HEK293T (cell line): Measurements from ENCODE around the gene CYP2B6.

Source experiments
- ARNT ChIP-seq: fragments of 450-650 bp; IDR thresholded peaks from 2 replicates; pipeline ENCODE4 v1.6.1; 2017; ENCODE audit warnings: mild to moderate bottlenecking
- BHLHE40 ChIP-seq: fragments of 450-650 bp; IDR thresholded peaks from 2 replicates; pipeline ENCODE4 v1.6.1; 2016; ENCODE audit warnings: mild to moderate bottlenecking, moderate library complexity, borderline replicate concordance
- FOXA1 ChIP-seq: fragments of 450-650 bp; IDR thresholded peaks from 2 replicates; pipeline ENCODE4 v1.6.1; 2016; ENCODE audit warnings: mild to moderate bottlenecking
- FOXK2 ChIP-seq: fragments of 450-650 bp; IDR thresholded peaks from 2 replicates; pipeline ENCODE4 v1.6.1; 2016; ENCODE audit warnings: mild to moderate bottlenecking
- FOXM1 ChIP-seq: fragments of 450-650 bp; IDR thresholded peaks from 2 replicates; pipeline ENCODE4 v1.6.1; 2017; ENCODE audit warnings: mild to moderate bottlenecking, borderline replicate concordance
- HDGF ChIP-seq: fragments of 450-650 bp; IDR thresholded peaks from 2 replicates; pipeline ENCODE4 v1.6.1; 2017; ENCODE audit warnings: antibody characterized with exemption, borderline replicate concordance
- L3MBTL2 ChIP-seq: fragments of 450-650 bp; conservative IDR thresholded peaks from 2 replicates; pipeline ENCODE4 v1.6.1; 2016; ENCODE audit warnings: mild to moderate bottlenecking
- NFRKB ChIP-seq: fragments of 450-650 bp; IDR thresholded peaks from 2 replicates; pipeline ENCODE4 v1.6.1; 2016; ENCODE audit warnings: mild to moderate bottlenecking, moderate library complexity
- PKNOX1 ChIP-seq: fragments of 450-650 bp; IDR thresholded peaks from 2 replicates; pipeline ENCODE4 v1.6.1; 2016
- SP1 ChIP-seq: fragments of 450-650 bp; IDR thresholded peaks from 2 replicates; pipeline ENCODE4 v1.6.1; 2017
- ZNF384 ChIP-seq: fragments of 450-650 bp; IDR thresholded peaks from 2 replicates; pipeline ENCODE4 v1.6.1; 2016

DNA sequence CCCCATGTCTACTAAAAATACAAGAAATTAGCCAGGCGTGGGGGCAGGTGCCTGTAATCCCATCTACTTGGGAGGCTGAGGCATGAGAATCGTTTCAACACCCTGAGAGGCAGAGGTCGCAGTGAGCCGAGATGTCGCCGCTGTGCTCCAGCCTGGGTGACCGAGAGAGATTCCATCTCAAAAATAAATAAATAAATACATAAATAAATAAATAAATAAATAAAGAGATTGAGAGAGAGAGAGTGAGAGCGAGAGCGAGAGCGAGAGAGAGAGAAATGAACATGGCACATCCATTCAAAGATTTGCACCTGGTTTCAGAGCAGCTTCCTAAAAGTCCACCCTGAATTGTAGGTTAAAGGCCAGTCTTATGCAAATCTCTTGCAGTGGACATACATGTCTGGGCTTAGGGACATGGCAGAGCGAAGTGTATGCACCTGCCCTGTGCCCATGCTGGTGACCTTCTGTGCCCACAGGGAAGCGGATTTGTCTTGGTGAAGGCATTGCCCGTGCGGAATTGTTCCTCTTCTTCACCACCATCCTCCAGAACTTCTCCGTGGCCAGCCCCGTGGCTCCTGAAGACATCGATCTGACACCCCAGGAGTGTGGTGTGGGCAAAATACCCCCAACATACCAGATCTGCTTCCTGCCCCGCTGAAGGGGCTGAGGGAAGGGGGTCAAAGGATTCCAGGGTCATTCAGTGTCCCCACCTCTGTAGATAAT lies 42.3 kb upstream of the CYP2B6 start:
- TF ChIP-seq ZNF384 (no peak), BHLHE40 (no peak), FOXM1 (no peak), FOXK2 (no peak), L3MBTL2 (no peak), SP1 (no peak), FOXA1 (no peak), ARNT (no peak), HDGF (no peak), PKNOX1 (no peak), NFRKB (no peak)
